Breast epithelium (tissue), 3 donors: ENCODE data around the gene CAMK2A.

Experiments
- CTCF ChIP-seq, 3 donors: fragments of 450-650 bp; IDR thresholded peaks; one replicate each; pipeline ENCODE4 v1.5.1; 2016 to 2017; ENCODE audit warnings: antibody characterized with exemption in 3 of 3, mild to moderate bottlenecking in 3 of 3, moderate library complexity in 3 of 3
- POLR2A ChIP-seq: fragments of 450-650 bp; IDR thresholded peaks from one replicate; pipeline ENCODE4 v1.6.1; 2016; ENCODE audit warnings: antibody characterized with exemption, mild to moderate bottlenecking, moderate library complexity

- no peak for TF ChIP-seq CTCF (IDR thresholded peaks at IDR 0.05)
- TF ChIP-seq POLR2A = no peak
Measured at GRCh38 chr5:150263801-150264621, 25.6 kb downstream of the CAMK2A start.
